LoVo (cell line): ENCODE results near the gene PPP1R1B.

ENCODE experiments used
- DNase-seq: peaks from one replicate; pipeline ENCODE4 v3.0.0-alpha.2; 2016; ENCODE audit warnings: low spot score

The PPP1R1B gene

GRCh38 chr17:39667945-39668924 lies 41.5 kb downstream of the PPP1R1B start, which contains the start of gene PNMT:
Gene PNMT (plus strand): TSS chr17:39668453. CDS start chr17:39668476, 23 bp downstream.
- DNase-seq = peak; percentile 70

GRCh38 chr17:39669897-39670735 lies 43.4 kb downstream of the PPP1R1B start:
- DNase-seq = no peak

- no peak for DNase-seq
These were observed 44.0 kb downstream of the PPP1R1B start for GRCh38 chr17:39670746-39671145.

DNA sequence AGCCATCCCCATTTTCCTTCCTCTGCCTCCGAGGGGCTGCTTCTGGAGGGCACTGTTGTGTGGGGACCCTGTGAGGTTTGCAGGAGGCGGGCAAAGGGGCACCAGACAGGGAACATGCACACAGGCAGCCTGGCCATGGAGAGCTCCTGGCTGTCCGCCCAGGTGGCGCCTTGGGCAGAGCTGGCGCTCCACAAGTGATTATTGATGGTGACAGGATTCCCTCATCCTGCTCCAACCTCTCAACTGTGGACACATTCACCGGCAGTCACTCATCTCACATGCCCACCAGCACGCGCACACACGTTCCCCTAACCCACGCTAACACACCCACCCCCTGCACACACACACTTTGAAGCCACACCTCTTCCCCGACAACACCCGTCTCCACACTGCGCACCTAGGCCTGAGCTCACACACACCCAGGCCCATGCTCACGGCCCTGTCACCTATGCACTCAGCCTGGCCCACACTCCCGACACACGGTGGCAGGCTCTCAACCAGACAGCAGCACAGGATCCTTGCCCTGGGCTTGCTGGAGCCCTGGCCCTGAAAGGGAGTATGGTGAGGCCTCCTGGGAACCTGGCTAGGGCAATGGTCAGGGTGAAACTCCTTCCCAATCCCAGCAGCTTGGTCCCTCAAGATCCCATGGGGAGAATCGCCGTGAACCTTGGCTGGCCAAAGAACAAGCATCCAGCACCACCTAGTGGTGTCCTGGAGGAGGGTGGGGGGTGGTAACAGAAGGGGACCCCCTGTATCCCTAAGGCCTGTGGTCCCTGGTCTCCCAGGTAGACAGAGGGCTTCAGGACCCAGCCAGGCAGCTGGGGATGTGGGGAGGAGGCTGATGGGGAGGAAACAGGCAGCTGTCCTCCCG lies 45.1 kb downstream of the PPP1R1B start:
- DNase-seq = no peak

DNA sequence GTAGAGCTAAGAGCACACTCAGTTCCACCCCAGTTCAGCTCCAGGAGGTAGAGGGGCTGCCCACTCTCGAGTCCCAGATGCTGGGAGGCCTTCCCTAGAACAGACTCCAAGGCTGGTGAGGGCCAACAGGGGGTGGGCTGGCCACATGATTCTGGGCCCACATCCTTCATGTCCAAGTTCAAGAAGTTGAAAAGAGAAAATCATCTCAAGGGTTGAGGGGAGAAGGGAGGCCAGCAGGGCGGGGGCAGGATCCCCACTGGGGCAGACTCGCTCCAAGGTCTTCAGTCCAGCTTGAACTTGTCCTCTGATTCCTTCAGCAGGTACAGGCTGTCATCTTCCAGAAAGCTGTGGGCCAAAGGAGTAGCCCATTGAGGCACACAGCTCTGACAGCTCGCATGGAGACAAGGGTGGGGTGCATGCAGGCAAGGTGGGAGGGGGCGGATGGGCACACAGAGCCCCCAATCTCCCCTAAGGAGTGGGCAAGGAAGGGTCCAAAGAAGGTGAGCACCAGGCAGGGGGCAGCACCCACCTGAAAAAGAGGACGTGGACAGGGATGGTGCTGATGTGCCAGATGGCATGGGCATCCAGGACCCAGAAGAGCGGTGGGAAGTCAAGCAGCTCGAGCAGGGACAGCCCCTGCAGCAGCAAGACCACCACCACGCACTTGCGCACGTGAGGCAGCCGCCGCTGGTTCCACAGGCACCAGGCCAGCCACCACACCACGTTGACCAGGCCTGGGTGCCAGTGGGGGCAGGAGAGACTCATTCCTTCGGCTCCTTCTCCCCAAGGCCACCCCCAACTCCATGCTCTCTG lies 46.0 kb downstream of the PPP1R1B start:
- no peak for DNase-seq

DNA sequence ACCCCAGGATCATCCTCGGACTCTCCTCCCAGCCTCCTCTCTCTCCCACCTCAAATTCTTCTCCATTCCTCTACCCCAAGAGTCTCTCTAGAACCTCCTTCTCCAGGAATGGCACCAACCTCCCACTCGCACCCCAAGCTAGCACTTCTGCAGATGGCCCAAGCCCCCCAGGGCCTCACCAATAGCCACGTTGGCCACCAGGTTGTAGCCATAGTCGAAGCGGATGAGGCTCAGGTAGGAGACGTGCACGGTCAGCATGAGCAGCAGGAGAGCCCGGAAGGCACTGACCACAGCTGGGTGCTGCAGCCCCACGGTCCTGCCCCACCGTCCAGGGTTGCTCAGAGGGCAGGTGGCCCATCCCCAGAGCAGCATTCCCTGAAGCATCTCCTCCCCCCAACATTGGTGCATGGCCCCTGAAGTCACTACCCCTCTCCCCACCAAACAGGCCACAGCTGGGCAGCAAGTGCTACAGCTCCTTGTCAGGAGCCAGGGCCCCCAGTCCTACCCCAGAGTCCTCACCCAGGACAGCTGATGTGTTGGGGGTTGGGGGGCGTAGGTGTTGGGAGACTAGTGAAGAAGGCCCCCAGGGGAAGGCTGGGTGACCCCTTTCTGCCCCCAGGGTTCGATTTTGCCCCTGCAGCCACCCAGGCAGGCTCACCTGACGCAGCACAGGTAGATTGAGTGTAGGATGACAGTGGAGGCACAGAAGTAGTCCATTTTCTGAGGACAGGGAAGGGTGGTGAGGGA lies 46.8 kb downstream of the PPP1R1B start:
- DNase-seq = no peak

- no peak for DNase-seq
These were observed 47.4 kb downstream of the PPP1R1B start for GRCh38 chr17:39674179-39674578.

GRCh38 chr17:39674702-39675389 lies 48.1 kb downstream of the PPP1R1B start:
- DNase-seq = peak; percentile 46

DNA sequence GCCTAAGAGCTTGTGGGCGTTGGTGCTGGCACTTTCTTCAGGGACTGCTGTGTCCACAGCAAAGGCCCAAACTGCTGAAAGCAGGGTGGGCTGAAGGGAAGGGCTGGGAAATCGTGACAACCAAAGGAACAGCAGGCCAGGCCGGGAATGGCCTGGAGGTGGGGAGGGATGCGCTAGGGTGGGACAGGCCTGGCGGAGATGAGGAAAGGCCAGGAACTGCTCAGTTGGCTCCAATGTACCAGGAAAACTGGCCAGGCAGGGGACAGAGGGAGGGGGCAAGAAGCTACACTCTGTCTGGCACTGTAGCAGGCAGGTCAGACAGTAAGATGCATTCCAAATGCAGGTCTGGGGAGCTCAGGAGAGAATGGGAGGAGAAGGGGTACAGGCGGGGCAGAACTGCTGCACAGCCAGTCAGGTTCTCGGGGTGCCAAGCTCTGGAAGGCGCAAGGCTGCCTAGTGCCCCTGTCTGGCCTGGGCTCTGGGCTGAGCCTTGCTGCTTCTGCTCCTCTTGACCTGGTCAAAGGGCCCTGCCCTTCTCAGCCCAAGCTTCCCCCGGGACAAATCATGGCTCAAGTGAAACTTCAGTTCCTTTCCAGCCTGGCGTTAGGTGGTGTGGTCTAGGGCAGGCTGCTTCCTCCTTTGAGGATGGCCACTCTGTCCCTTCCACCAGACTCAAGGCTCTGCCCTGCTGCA lies 48.8 kb downstream of the PPP1R1B start:
- DNase-seq = no peak

- no peak for DNase-seq
These were observed 49.6 kb downstream of the PPP1R1B start for GRCh38 chr17:39676198-39676819.

- no peak for DNase-seq
These were observed 50.3 kb downstream of the PPP1R1B start for GRCh38 chr17:39677072-39677471.

DNA sequence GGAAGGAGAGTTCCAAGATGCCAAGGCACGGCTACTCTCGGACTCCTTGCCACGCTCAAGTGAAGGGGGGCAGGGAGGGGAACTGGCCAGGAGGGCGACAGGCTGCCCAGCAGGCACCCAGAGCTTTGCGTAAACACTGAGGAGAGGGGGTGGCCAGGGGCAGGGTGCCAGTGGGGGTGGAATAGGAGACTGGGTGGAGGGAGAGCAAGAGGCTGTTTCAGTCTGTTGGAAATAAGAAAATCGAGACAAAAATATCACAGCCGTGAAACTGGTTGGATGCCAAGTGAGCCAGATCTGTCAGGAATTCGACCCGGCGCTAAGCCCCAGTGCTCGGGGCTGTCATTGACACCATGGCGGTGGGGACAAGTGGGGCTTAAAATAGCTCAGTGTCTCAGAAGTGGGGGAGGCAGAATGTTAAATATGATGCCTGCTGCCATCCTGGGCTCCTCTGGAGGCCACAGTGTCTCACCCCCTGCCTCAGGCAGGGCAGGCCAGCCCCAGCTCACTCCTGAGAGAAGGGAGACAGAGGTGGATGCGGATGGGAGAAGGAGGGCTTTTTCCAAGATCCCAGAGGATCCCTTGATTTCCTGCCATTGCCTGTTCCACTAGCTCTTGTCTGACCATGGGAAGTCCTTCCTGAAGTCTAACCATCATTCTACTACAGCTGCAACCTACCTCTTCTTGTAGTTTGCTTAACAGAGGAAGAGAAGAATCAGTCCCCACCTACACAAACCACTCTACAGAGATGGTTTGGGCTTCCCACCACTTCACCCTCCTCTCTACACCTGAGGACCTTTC lies 51.0 kb downstream of the PPP1R1B start:
- no peak for DNase-seq

DNA sequence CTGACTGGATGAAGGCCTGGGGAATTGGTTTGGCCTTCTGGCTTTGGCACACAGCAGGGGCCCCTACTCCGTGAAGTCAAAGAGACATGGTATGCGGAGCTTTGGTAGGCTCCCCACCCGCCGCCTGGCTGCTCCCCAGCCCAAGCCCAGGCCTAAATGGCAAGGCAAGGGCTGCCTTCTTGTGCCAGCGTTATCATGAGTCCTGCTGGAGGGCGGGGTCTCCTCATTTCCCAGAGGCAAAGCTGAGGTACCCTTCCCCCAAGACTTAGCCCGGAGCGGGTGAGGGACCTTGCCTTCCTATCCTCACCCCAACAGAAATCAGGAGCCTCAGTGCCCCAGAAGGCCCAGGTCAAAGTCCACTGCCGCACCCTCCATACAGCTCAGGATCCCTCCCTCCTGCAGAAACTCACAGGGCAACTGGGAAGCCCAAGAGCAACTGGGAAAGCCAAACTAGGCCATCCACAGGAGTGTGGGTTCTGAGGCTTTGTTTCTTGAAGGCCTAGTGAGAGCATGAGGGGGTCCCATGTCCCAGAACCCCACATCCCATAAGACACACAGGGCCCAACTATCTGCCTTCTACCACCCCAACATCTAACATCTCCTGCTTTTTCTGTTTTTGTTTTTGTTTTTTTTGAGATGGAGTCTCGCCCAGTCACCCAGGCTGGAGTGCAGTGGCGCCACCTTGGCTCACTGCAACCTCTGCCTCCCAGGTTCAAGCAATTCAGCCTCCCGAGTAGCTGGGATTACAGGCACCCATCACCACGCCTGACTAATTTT lies 51.8 kb downstream of the PPP1R1B start:
- peak; percentile 71 for DNase-seq

- no peak for DNase-seq
These were observed 52.9 kb downstream of the PPP1R1B start for GRCh38 chr17:39679521-39680192.

- no peak for DNase-seq
These were observed 56.7 kb downstream of the PPP1R1B start for GRCh38 chr17:39683295-39683939.
